Upper lobe of left lung (tissue), 4 donors: Measurements from ENCODE around the gene ALOX12B.
"Not testable (repeated sequence)": the region's sequence is repeated elsewhere in the genome, so short reads cannot be mapped to it uniquely, and the experiment has no call there.

Experiments
- EP300 ChIP-seq, 4 donors: sonication (generic); formaldehyde crosslinking; IDR thresholded peaks; one replicate each; pipeline ENCODE4 v1.5.1; 2017; ENCODE audit warnings: antibody characterized with exemption in 4 of 4, control low read depth in 2 of 4
- POLR2A ChIP-seq, 4 donors: fragments of 450-650 bp; IDR thresholded peaks; one replicate each; pipeline ENCODE4 v1.5.1; 2016 to 2017; ENCODE audit warnings: antibody characterized with exemption in 4 of 4, mild to moderate bottlenecking in 2 of 4
- POLR2AphosphoS5 ChIP-seq, 2 donors: sonication (generic); formaldehyde crosslinking; IDR thresholded peaks; one replicate each; pipeline ENCODE4 v1.5.1; 2017; ENCODE audit warnings: antibody characterized with exemption in 2 of 2
- TF ChIP-seq, protein P1 (sequence below), 6 experiments: fragments of 450-650 bp in 4 of 6; fragments of 200-600 bp in 2 of 6; sonication (generic) in 2 of 6; IDR thresholded peaks; one replicate each; pipeline ENCODE4 v1.5.1; 2016 to 2019; ENCODE audit warnings: antibody characterized with exemption in 6 of 6

DNA sequence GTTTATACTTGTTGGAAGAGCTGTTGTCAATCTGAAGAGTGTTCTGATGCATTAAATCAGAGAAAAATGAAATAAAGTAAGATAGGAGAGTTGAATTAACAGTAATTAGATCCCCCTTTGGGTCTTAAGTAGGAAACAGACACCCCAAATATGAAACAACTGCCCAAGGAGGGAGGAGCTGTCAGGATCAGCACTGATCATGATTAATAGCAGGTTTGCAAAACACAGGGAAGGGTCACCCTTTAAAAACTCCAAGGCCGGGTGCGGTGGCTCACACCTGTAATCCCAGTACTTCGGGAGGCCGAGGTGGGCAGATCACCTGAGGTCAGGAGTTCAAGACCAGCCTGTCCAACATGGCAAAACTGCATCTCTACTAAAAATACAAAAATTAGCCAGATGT is 19.5 kb upstream of the ALOX12B start:
- TF ChIP-seq, protein P1, sequence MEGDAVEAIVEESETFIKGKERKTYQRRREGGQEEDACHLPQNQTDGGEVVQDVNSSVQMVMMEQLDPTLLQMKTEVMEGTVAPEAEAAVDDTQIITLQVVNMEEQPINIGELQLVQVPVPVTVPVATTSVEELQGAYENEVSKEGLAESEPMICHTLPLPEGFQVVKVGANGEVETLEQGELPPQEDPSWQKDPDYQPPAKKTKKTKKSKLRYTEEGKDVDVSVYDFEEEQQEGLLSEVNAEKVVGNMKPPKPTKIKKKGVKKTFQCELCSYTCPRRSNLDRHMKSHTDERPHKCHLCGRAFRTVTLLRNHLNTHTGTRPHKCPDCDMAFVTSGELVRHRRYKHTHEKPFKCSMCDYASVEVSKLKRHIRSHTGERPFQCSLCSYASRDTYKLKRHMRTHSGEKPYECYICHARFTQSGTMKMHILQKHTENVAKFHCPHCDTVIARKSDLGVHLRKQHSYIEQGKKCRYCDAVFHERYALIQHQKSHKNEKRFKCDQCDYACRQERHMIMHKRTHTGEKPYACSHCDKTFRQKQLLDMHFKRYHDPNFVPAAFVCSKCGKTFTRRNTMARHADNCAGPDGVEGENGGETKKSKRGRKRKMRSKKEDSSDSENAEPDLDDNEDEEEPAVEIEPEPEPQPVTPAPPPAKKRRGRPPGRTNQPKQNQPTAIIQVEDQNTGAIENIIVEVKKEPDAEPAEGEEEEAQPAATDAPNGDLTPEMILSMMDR (IDR thresholded peaks at IDR 0.05): not testable (repeated sequence)
- not testable (repeated sequence) for TF ChIP-seq POLR2A, POLR2AphosphoS5, EP300 (IDR thresholded peaks at IDR 0.05)
